H1 (cell line): ENCODE measurements around the gene TC2N. TPM values are rescaled to one million over a fixed set of nuclear protein-coding genes. Genes with fewer than 3 reads are reported as not detected.

Source experiments
- BRCA1 ChIP-seq: IDR thresholded peaks from 2 replicates; pipeline ENCODE4 v1.6.1; 2012; ENCODE audit warnings: low read depth, low read length, improper control_type of control experiment
- CBX8 ChIP-seq: fragments of 300-800, 300-1000 bp; sonication (generic); IDR thresholded peaks from 2 replicates; pipeline ENCODE4 v1.7.1; 2016; ENCODE audit warnings: low read depth, low read length, borderline replicate concordance
- CEBPB ChIP-seq: IDR thresholded peaks from 2 replicates; pipeline ENCODE4 v1.6.1; 2012; ENCODE audit warnings: low read depth, low read length
- GABPA ChIP-seq: IDR thresholded peaks from 2 replicates; pipeline ENCODE4 v1.6.1; 2011; ENCODE audit warnings: mild to moderate bottlenecking, low read length, moderate library complexity, borderline replicate concordance; ENCODE audit not compliant: insufficient read depth
- HDAC6 ChIP-seq: IDR thresholded peaks from one replicate; pipeline ENCODE4 v1.7.1; 2012; ENCODE audit warnings: low read depth, mild to moderate bottlenecking, inconsistent platforms, low read length, moderate library complexity
- MAFK ChIP-seq: IDR thresholded peaks from 2 replicates; pipeline ENCODE4 v1.6.1; 2012; ENCODE audit warnings: low read depth, mild to moderate bottlenecking, improper control_type of control experiment, low read length
- RAD21 ChIP-seq, 2 experiments: IDR thresholded peaks in 1 of 2; conservative IDR thresholded peaks in 1 of 2; 2 replicates each; pipeline ENCODE4 v1.6.1; 2011; ENCODE audit warnings: low read depth in 2 of 2, low read length in 2 of 2, improper control_type of control experiment in 1 of 2, inconsistent platforms in 1 of 2, mild to moderate bottlenecking in 1 of 2, moderate library complexity in 1 of 2
- SAP30 ChIP-seq: fragments of 300-600 bp; sonication (generic); IDR thresholded peaks from 2 replicates; pipeline ENCODE4 v1.7.1; 2012; ENCODE audit warnings: low read length, moderate library complexity, mild to moderate bottlenecking, inconsistent platforms; ENCODE audit not compliant: insufficient read depth, insufficient replicate concordance
- TAF7 ChIP-seq: optimal IDR thresholded peaks from 2 replicates; pipeline ENCODE3; 2011; ENCODE audit warnings: low read depth, mild to moderate bottlenecking, inconsistent platforms, low read length, moderate library complexity, borderline replicate concordance
- TBP ChIP-seq: IDR thresholded peaks from 2 replicates; pipeline ENCODE4 v1.6.1; 2011; ENCODE audit warnings: low read depth, low read length, improper control_type of control experiment
- polyA plus RNA-seq, 7 experiments: library from polyadenylated mRNA; depleted of rRNA in 3 of 7; stranded (reverse) in 5 of 7; unstranded in 2 of 7; fragments of >200 nt in 5 of 7; fragments of 200-250 nt in 2 of 7; gene quantifications; 1 replicate in 5 of 7; 2 replicates in 1 of 7; 4 replicates in 1 of 7; pipeline versions ENCODE4 v1.2.1 to v1.2.3, GENCODE V29; 2011 to 2013; ENCODE audit warnings: missing spikeins in 2 of 7, mixed read lengths in 2 of 7
- total RNA-seq: library from RNA; stranded (reverse); fragmentation: NEBNext Ultra II Directional; extraction: Animal tissue kit (Norgen Biotek cat#: 25700); gene quantifications from 2 replicates; pipeline ENCODE4 v1.2.1, GENCODE V29; 2021
- TF ChIP-seq, protein P1 (sequence below): IDR thresholded peaks from 2 replicates; pipeline ENCODE4 v1.6.1; 2011; ENCODE audit warnings: low read length, improper control_type of control experiment

The TC2N gene
- total and polyA plus RNA-seq, 2 of the 8 experiments (the other 6 are each of a cell fraction or from before 2014, with no cell fraction given): 9.7 to 36.2 TPM

DNA sequence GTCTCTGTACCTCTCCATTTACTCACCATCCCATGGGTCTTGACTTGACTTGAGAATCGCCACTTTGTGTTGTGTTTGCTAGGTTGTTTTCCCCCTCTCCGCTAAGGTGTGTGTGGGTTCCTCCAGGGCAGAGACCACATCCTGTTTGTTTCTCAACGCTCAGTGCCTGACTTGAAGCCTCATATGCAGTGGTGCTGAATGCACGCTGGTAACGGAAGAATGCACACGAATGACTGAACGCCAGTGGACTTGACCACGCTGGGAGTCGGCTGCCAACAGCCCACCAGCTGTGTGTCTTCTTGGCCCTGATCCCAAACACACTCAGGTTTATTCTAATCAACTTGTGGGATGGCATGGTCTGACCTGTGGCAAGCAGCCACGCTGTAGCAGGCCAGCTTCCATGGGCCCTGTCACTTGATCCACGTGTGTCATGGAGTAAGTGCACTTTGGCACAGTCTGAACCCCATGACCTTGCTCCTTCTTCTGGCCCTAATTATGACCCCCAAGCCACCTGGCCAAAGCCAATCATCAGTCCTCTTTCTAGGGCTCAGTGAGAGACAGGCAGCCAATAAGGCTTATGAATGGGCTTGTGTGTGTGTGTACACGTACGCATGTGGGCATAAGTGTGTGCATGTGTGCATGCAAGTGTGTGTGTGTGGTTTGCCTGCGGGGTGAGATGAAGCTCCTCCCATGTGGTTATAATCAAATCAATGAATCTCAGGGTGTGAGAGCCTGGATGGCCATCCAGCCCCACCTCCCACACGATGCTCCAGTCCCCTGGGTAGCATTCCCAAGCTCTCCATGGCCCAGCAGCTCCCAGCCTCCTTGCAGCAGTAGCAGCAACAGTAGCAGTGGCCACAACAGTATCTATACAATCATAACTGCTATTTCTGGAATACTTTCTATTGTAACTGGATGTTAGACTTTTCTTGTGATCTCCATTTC is 6.4 kb upstream of the TC2N start (continued):
- TF ChIP-seq, protein P1, sequence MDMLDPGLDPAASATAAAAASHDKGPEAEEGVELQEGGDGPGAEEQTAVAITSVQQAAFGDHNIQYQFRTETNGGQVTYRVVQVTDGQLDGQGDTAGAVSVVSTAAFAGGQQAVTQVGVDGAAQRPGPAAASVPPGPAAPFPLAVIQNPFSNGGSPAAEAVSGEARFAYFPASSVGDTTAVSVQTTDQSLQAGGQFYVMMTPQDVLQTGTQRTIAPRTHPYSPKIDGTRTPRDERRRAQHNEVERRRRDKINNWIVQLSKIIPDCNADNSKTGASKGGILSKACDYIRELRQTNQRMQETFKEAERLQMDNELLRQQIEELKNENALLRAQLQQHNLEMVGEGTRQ: no peak
- TF ChIP-seq CBX8: no peak
- TF ChIP-seq BRCA1: no peak
- TF ChIP-seq GABPA: no peak
- TF ChIP-seq TAF7: no peak
- no peak for TF ChIP-seq HDAC6
- no peak for TF ChIP-seq RAD21 (IDR thresholded peaks at IDR 0.05 in 1 of 2, conservative IDR thresholded peaks at IDR 0.05 in 1 of 2; ENCODE audit: low read depth in 2 of 2, low read length in 2 of 2)
- no peak for TF ChIP-seq TBP
- TF ChIP-seq MAFK: no peak
- TF ChIP-seq SAP30: no peak
- TF ChIP-seq CEBPB: no peak
